GM18502 (cell line): ENCODE measurements around the gene IL1A.

Experiments
- ATAC-seq: cut with Tn5 transposase; IDR thresholded peaks from one replicate; pipeline ENCODE4 v1.9.1; 2021; ENCODE audit warnings: mild to moderate bottlenecking; ENCODE audit not compliant: unreplicated experiment, poor library complexity

IL1A gene

DNA sequence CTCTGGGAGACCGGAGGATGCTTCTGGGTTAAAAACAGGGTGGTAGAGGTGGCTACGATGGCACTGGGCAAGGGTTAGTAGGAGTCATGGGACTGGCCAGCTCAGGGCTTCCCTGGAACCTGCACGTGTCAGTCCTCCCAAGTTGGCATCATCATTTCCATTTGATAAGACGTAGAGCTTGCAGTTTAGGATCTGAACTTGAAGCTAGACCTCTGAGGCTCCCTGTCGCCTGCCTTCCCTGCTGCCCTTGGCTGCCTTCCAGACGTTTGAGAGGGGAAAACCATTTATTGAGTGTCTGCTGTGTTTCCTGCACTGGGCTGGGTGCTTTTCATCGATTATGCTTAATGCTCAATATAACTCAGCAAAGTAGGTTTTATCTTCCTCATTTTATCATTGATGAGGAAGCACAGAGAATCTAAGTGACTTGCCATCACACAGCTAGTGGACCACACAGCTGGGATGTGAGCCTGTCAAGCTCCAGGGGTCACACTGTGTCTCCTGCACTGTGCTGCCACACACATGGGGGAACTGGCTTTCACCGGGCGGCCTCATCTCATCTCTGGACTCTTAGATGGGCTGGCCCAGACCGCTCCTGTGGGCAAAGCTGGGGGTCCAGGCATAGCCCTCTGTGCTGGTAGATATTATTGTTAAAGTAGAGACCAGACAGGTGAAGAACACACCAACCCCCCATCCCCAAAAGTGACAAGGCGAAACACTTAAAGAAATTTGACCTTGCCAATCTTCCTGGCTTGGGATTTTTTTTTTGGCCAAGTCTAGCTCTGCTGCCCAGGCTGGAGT is 55.7 kb downstream of the IL1A start:
- no peak for ATAC-seq

DNA sequence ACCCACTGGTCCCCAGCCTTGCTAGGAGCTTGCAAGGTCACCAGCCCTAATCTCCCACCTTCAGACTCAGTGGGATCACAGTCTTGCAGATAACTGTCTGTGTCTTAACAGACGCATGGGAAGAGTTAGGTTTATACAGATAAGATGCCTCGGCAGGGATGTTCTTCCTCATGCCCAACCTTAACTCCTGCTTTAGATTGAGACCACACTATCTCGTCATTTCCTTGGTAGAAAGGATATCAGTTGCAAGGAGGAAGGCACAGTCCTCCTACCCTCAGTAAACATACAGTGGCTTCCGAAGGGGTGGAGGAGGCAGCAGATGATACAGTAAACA is 56.3 kb downstream of the IL1A start:
- ATAC-seq = no peak

DNA sequence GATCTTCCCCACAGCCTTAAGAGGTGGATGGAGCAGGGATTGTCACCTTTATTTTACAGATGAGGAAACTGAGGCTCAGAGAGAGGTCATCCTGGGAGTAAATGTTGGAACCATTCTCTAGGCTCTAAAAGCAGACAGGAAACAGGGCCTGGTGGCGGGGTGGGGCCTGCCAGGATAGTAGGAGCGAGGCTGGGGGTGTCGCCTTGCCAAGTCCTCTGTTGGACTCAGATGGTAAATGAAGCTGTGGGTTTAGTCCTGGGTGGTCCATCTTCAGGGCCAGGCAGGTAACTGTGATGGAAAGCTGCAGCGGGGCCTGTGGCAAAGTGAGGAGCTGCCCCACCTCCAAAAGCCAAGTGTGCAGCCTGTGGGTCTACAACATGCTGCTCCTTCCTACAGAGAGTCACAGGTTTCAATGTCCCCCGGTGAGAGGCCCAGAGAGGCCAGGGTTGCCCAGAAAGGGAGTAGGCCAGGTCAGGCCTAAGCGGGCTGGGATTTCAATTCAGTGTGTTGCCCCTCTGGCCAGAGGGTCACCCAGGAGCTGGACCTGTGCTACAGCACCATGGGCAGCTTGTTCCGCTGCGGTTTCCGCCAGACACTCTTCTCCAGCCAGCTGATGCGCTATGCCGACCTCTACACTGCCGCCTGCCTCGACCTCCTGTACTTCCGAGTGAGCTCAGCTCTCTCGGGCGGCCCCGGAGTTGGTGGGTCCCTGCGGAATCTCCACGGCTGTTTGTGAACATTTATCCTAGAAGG is 56.8 kb downstream of the IL1A start:
- no peak for ATAC-seq

DNA sequence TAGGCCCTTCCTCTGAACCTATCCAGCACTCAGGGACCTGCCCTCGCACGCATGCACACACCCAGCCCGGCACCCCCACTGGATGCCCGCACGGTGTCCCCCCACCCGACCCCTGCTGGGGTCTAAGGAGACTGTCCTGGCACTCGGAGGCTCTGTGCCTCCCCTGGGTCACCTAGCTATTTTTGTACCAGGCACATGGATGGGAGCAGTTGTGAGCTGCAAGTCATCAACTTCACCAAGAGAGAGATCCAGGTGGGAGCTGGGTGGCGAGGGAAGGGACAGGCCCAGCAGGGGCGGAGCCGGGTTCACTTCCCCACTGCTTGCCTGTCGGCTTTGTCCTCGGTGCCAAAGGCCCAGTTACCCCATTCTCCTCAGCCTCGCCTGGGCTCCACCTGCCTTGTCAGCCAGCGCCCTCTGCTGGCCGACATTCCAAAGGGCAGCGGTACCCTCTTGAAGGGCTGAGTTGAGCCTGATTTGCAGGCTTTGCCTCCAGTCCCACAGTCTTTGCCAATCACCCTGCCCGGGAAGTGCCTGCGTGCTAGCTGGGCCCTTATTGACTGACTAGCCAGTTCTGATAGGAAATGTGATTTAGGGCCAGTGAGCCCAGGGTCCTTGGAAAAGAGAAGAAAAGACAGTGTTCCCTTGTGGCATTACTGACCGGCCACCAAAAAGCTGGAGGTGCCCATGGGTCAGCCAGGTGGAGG is 57.7 kb downstream of the IL1A start:
- ATAC-seq = peak; percentile 78

DNA sequence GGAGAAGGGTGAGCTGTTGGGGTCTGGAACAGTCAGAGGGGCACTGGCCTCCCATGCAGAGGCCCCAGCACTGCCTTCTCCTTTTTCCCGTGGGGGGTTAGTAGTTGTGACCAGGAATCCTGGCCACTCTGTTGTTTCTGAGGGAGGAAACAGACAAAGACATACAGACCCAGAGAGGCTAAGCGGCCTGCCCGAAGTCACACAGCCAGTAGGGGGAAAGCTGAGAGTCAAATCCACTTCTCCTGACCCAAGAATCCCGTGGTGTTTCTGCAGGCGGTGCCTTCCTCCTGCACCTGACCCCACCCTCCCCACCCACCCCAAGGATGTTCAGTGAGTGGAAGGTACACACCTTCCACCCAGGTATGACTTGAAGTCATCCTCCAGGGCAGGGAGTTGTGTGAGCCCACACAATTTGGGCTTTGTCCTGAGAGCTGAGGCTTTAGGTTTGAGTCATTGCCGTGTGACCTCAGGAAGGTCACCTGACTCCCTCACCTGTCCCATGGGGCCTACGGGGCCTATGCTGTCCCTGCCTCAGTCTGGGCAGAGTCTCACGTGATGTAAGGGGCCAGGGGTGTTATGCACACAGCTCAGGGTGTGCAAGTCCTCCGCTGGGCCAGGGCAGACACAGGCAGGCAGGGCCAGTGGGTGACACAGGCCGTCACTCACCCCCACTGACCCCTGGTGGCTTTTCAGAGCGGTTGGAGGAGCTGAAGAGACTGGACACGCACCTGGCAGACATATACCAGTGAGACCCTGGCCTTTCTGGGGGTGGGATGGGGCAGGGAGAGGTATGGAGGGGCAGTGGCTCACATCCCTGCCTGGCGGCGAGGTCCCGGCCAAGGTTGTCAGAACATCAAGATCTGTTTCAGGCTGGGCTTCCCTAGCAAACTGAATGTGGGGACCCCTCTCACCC is 58.5 kb downstream of the IL1A start:
- peak; percentile 49 for ATAC-seq

DNA sequence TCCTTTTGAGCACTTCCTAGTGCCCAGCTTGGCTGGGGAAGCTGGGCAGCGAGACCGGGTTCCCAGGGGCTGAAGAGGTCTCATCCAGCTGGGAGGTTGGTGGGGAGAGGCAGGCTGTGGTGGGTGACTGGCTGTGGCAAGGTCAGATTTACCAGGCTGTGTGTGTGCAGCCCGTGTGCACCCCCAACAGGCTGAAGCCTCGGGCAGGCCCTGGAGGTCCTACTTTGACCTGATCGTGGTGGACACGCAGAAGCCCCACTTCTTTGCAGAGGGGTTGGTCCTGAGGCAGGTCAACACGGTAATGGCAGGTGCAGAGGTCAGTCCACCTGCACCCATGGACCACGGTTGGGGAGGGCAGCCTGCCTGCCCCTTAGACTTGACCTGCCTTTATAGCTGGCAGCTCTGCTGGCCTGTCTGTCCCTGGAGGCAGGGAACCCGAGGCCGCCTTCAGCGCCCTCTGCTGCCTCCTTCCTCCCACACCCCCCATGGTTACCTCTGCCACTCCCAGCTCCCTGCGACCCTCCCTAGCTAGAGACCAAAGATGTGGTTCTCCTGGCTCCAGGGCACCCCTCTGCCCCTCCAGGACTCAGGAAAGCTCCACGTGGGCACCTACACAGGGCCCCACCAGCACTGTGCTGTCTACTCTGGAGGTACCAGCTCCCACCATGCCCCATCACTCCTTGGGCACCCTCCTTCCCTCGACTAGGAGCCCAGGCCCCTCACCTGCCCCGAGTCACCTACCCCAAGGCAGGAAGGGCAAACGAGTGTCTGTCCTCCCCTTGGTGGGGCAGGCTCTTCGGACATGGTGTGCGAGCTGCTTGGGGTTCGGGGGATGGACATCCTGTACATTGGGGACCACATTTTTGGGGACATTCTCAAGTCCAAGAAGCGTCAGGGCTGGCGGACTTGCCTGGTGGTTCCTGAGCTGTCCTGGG is 59.4 kb downstream of the IL1A start:
- ATAC-seq = no peak

DNA sequence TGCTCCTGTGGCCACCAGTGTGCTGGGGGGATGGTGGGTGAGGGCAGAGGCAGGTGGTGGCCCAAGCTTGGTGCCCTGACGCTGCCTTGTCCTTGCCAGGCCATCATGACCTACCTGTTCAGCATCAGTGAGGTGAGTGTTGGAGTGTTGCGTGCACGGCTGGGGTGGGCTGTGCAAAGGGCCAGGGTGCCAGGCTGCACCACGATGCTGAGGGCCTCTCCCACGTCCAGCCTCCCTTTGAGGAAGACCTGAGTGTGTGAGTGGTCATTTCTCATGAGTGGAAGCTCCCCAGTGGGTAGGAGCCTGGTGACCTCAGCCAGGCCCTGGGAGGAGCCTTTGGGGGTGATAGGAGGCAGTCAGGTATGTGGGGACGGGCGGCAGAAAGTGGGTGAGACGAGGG is 60.3 kb downstream of the IL1A start:
- no peak for ATAC-seq
